Neural cell (in vitro differentiated cells): ENCODE data around the gene RC3H2. TPM values are rescaled to one million over a fixed set of nuclear protein-coding genes. Genes with fewer than 3 reads are reported as not detected.

Source experiments
- H2AFZ ChIP-seq: fragments of 200-600, 300-800 bp; sonication (generic), shearing (Covaris generic); 2 replicates; pipeline ENCODE4 v1.6.0; 2014; ENCODE audit warnings: low read depth, mild to moderate bottlenecking, antibody characterized with exemption, low read length, moderate library complexity
- H3F3A ChIP-seq: fragments of 200-600 bp; shearing (Covaris generic); 2 replicates; pipeline ENCODE4 v1.6.1; 2016; ENCODE audit warnings: mild to moderate bottlenecking, moderate library complexity, mixed read lengths, antibody characterized with exemption, low read length; ENCODE audit not compliant: insufficient read depth, poor library complexity, severe bottlenecking
- H3K27ac ChIP-seq: fragments of 200-600, 300-800 bp; sonication (generic), shearing (Covaris generic); 2 replicates; pipeline ENCODE4 v1.5.1; 2014; ENCODE audit warnings: mild to moderate bottlenecking, low read length, moderate library complexity
- H3K27me3 ChIP-seq: fragments of 300-800, 200-600 bp; sonication (generic), shearing (Covaris generic); 2 replicates; pipeline ENCODE4 v1.6.0; 2014; ENCODE audit warnings: mild to moderate bottlenecking, low read depth, low read length, moderate library complexity; ENCODE audit not compliant: insufficient read depth
- H3K36me3 ChIP-seq: fragments of 300-800, 200-600 bp; sonication (generic), shearing (Covaris generic); 2 replicates; pipeline ENCODE4 v1.5.1; 2014; ENCODE audit warnings: mild to moderate bottlenecking, antibody characterized with exemption, low read length, moderate library complexity; ENCODE audit not compliant: insufficient read depth
- H3K4me2 ChIP-seq: fragments of 300-800, 200-600 bp; sonication (generic), shearing (Covaris generic); 2 replicates; pipeline ENCODE4 v1.6.0; 2014; ENCODE audit warnings: mild to moderate bottlenecking, low read length
- H3K4me3 ChIP-seq: fragments of 300-800, 200-600 bp; sonication (generic), shearing (Covaris generic); 2 replicates; pipeline ENCODE4 v1.5.1; 2014; ENCODE audit warnings: mild to moderate bottlenecking, low read length, moderate library complexity
- H3K79me2 ChIP-seq: fragments of 200-600 bp; shearing (Covaris generic); replicated peaks from 2 replicates; pipeline ENCODE4 v1.6.0; 2014; ENCODE audit warnings: mild to moderate bottlenecking, low read length, moderate library complexity; ENCODE audit not compliant: insufficient read depth
- H3K9ac ChIP-seq: fragments of 300-800, 200-600 bp; sonication (generic), shearing (Covaris generic); 2 replicates; pipeline ENCODE4 v1.6.1; 2016; ENCODE audit warnings: mild to moderate bottlenecking, low read length, mixed read lengths
- H3K9me2 ChIP-seq: fragments of 200-600 bp; shearing (Covaris generic); 2 replicates; pipeline ENCODE4 v1.6.1; 2016; ENCODE audit warnings: mild to moderate bottlenecking, low read length, mixed read lengths; ENCODE audit not compliant: insufficient read depth
- H3K9me3 ChIP-seq: fragments of 200-600, 300-800 bp; sonication (generic), shearing (Covaris generic); 2 replicates; pipeline ENCODE4 v1.6.1; 2016; ENCODE audit warnings: mild to moderate bottlenecking, mixed run types, low read length, moderate library complexity, mixed read lengths
- H4K20me1 ChIP-seq: fragments of 200-600 bp; shearing (Covaris generic); 2 replicates; pipeline ENCODE4 v1.6.1; 2016; ENCODE audit warnings: mild to moderate bottlenecking, mixed run types; ENCODE audit not compliant: insufficient read depth
- EP300 ChIP-seq: fragments of 450-650 bp; conservative IDR thresholded peaks from 2 replicates; pipeline ENCODE4 v1.6.1; 2014; ENCODE audit warnings: antibody characterized with exemption, mild to moderate bottlenecking, moderate library complexity; ENCODE audit not compliant: poor library complexity, severe bottlenecking
- EZH2 ChIP-seq: fragments of 200-600, 300-800 bp; shearing (Covaris generic), sonication (generic); IDR thresholded peaks from 2 replicates; pipeline ENCODE4 v1.6.1; 2014; ENCODE audit warnings: antibody characterized with exemption, low read length, borderline replicate concordance, mild to moderate bottlenecking; ENCODE audit not compliant: insufficient read depth, poor library complexity, severe bottlenecking
- MXI1 ChIP-seq: fragments of 450-650 bp; conservative IDR thresholded peaks from 2 replicates; pipeline ENCODE4 v1.6.1; 2014; ENCODE audit warnings: antibody characterized with exemption, mild to moderate bottlenecking; ENCODE audit not compliant: poor library complexity, severe bottlenecking
- POLR2AphosphoS5 ChIP-seq: IDR thresholded peaks from 2 replicates; pipeline ENCODE4 v1.6.1; 2012
- RAD21 ChIP-seq: fragments of 450-650 bp; conservative IDR thresholded peaks from 2 replicates; pipeline ENCODE4 v1.6.1; 2014; ENCODE audit warnings: antibody characterized with exemption, mild to moderate bottlenecking, moderate library complexity
- REST ChIP-seq: IDR thresholded peaks from 2 replicates; pipeline ENCODE4 v1.6.1; 2012; ENCODE audit warnings: borderline replicate concordance
- SMC3 ChIP-seq: fragments of 450-650 bp; conservative IDR thresholded peaks from 2 replicates; pipeline ENCODE4 v1.6.1; 2014; ENCODE audit warnings: antibody characterized with exemption, mild to moderate bottlenecking, moderate library complexity; ENCODE audit not compliant: poor library complexity
- TAF1 ChIP-seq: IDR thresholded peaks from 2 replicates; pipeline ENCODE4 v1.6.1; 2012; ENCODE audit warnings: low read depth
- polyA minus RNA-seq: library from RNA; depleted of rRNA, polyadenylated mRNA; stranded (reverse); fragments of >200 nt; gene quantifications from 2 replicates; pipeline ENCODE4 v1.2.3, GENCODE V29; 2014
- polyA plus RNA-seq: library from polyadenylated mRNA; depleted of rRNA; stranded (reverse); fragments of >200 nt; gene quantifications from 2 replicates; pipeline ENCODE4 v1.2.3, GENCODE V29; 2014
- TF ChIP-seq, protein P1 (sequence below): fragments of 450-650 bp; IDR thresholded peaks from 2 replicates; pipeline ENCODE4 v1.5.1; 2014; ENCODE audit warnings: antibody characterized with exemption, mild to moderate bottlenecking, moderate library complexity; ENCODE audit not compliant: poor library complexity, severe bottlenecking

Gene RC3H2
- polyA plus RNA-seq (34.8 and 35.3 TPM in 2 replicates), polyA minus RNA-seq (152 and 172 TPM in 2 replicates)

DNA sequence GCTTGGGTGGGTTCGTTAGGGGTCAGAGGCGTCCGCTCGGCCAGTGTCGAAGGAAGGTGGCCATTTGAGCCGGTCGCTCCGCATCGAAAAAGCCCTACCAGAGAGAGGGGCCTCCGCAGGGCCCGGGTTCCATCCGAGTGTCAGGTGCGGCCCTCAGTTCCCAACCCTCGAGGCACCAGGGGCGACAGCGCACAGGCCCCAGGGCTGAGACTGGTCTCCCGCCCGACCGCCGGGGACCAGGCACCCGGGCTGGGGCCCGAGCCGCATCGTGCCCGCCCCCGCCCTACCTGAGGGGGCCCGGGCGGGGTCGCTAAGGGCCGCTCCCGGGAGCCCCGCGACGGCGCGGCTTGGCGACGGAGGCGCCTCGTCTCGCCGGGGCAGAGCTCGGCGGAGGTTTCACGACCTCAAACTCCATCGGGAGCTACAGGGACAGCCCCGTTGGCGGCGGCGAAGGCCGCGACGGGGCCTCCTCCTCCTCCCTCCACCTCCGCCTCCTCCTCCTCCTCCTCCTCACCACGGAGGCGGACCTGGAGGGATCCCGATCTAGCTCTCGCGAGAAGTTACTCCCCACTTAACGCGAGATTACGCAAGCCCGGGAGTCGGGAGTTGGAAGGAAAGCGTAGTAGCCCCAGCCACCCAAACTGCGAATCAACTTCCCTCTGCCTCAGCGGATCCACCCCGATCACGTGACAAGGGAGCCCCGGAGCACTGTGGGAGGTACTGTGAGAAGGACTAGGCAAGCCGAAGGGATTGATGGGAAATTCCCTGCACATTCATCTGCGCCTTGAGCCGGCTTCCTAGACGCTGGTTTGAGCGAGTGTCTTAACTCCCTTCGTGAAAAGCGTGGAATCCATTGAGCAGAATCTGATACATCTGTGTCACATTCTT is at the start of gene RC3H2:
Gene RC3H2, minus strand, starts transcription at position 537 of the 888 bp plus-strand sequence. CDS start 7,850 bp downstream, outside the sequence.
- no peaks in the 10 kb centered on the region for H3K9me2 ChIP-seq
- TF ChIP-seq POLR2AphosphoS5, result peak; percentile 94
- no peak for TF ChIP-seq EZH2
- TF ChIP-seq TAF1, result peak; percentile 95
- peak; percentile 93 for TF ChIP-seq REST
- peak; percentile 84 for TF ChIP-seq MXI1
- TF ChIP-seq, protein P1, sequence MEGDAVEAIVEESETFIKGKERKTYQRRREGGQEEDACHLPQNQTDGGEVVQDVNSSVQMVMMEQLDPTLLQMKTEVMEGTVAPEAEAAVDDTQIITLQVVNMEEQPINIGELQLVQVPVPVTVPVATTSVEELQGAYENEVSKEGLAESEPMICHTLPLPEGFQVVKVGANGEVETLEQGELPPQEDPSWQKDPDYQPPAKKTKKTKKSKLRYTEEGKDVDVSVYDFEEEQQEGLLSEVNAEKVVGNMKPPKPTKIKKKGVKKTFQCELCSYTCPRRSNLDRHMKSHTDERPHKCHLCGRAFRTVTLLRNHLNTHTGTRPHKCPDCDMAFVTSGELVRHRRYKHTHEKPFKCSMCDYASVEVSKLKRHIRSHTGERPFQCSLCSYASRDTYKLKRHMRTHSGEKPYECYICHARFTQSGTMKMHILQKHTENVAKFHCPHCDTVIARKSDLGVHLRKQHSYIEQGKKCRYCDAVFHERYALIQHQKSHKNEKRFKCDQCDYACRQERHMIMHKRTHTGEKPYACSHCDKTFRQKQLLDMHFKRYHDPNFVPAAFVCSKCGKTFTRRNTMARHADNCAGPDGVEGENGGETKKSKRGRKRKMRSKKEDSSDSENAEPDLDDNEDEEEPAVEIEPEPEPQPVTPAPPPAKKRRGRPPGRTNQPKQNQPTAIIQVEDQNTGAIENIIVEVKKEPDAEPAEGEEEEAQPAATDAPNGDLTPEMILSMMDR, result no peak
- no peak for TF ChIP-seq RAD21
- peak; percentile 43 for TF ChIP-seq SMC3
- TF ChIP-seq EP300, result peak; percentile 31
- peaks cover 11% of the 10 kb centered on the region for H3F3A ChIP-seq
- peaks cover 57% of the 10 kb centered on the region for H3K79me2 ChIP-seq
- H3K36me3 ChIP-seq, result peaks cover 8% of the 10 kb centered on the region
- H3K4me3 ChIP-seq, result peak within 1 kb of the TSS; percentile 83
- peak within 1 kb of the TSS; percentile 94 for H3K27ac ChIP-seq
- no peaks in the 10 kb centered on the region for H4K20me1 ChIP-seq
- peak within 1 kb of the TSS; percentile 96 for H3K9ac ChIP-seq
- no peaks in the 10 kb centered on the region for H3K27me3 ChIP-seq
- H3K4me2 ChIP-seq, result peak within 1 kb of the TSS; percentile 87
- peak within 1 kb of the TSS; percentile 88 for H2AFZ ChIP-seq
- no peaks in the 10 kb centered on the region for H3K9me3 ChIP-seq

DNA sequence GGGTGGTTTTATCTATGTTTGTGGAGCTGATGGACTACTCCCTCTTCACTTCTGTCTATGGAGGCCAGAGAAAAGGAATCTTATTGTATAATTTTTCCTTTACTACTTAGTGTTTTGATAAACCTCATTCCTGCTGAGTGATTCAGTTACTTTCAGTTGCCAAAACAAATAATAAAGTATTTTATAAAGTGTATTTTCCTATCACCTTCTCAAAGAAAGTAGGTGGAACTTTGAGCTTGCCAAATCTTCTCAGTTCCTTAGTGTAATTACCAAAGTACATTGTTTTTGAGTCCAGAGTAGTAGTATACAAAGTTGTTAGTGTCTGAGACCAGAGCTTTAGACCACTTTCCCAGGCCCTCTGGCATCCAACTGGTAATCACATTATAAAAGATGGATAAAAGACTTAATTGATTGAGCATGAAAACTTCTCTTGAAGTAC is 49.1 kb upstream of the RC3H2 start:
- H3K9me2 ChIP-seq, result no peaks in the 10 kb centered on the region
- H3F3A ChIP-seq, result no peaks in the 10 kb centered on the region
- no peaks in the 10 kb centered on the region for H3K27me3 ChIP-seq
- no peak overlapping the region for H3K27ac ChIP-seq
- H4K20me1 ChIP-seq, result no peaks in the 10 kb centered on the region
- no peak overlapping the region for H3K4me2 ChIP-seq
- no peak overlapping the region for H3K4me3 ChIP-seq
- no peaks in the 10 kb centered on the region for H3K9me3 ChIP-seq
- no peak overlapping the region for H3K9ac ChIP-seq
- no peak overlapping the region for H2AFZ ChIP-seq
- peaks cover 59% of the 10 kb centered on the region for H3K79me2 ChIP-seq
- H3K36me3 ChIP-seq, result no peaks in the 10 kb centered on the region
- no peak for TF ChIP-seq EZH2
- TF ChIP-seq SMC3, result no peak
- TF ChIP-seq MXI1, result no peak
- TF ChIP-seq REST, result no peak
- no peak for TF ChIP-seq TAF1
- TF ChIP-seq, protein P1, result no peak
- TF ChIP-seq POLR2AphosphoS5, result no peak
- TF ChIP-seq RAD21, result no peak
